NB4 (cell line): ENCODE results near the gene CHAT.

Source experiments
- CTCF ChIP-seq: IDR thresholded peaks from one replicate; pipeline ENCODE4 v1.5.1; 2012; ENCODE audit warnings: low read depth, low read length
- MAX ChIP-seq: IDR thresholded peaks from 2 replicates; pipeline ENCODE4 v1.6.1; 2011; ENCODE audit warnings: low read depth, low read length
- POLR2A ChIP-seq: IDR thresholded peaks from 2 replicates; pipeline ENCODE4 v1.6.1; 2011; ENCODE audit warnings: mild to moderate bottlenecking; ENCODE audit not compliant: insufficient read length; ENCODE audit errors: extremely low read depth

- TF ChIP-seq CTCF, result no peak
- no peak for TF ChIP-seq POLR2A
- no peak for TF ChIP-seq MAX
Measured at GRCh38 chr10:49682879-49683278, 69.0 kb downstream of the CHAT start.
